ENCODE measurements around the gene PDLIM5.
"Not testable (repeated sequence)": the region's sequence is repeated elsewhere in the genome, so short reads cannot be mapped to it uniquely, and the experiment has no call there.

PDLIM5 gene

DNA sequence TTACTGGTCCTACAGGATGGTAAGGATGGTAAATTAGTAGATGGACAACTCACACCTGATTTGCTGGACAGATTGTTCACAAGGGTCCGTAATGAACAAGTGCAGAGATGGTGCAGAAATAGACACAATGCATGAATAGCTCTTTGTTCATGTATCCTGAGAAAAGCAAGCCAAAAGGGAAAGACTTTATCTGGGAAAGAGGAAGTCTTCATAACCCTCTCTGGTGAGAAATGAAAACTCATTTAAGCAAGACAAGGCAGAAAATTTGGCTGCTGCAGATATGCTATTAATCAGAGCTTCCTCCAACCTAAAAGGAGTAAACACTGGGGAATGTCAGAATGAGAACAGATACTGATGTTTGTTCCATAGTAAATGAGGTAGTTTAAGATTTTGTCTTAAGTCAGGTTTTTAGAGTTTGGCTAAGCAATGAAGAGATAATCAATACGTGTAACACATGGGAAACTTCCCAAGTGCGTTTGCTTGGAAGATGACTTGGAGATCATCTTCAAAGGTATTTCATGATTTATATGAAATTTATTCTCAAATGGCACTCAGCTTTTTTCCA lies 153.6 kb downstream of the PDLIM5 start:
- Mint-ChIP-seq H3K4me3 (no peak overlapping the region), H3K36me3 (ENCODE audit: low read depth) (no peaks in the 10 kb centered on the region)

DNA sequence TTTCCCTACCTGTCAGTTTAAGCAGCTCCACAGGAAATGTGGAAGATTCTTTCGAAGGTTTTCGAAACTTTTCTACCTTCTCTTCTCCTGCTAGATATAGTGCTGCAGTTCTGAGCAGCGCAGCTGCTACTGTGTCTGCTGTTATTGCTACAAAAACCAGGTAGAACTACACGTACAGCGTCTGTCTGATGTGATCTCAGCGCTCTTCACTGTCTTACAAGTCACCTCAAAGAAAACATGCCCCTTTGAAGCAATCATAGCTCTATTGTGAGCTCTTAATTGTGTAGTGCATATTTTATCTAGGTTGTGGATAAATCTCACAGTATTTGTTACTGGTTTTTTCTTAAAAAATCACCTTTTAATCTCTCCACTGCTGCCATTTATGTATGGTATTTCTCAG lies 158.4 kb downstream of the PDLIM5 start:
- DNase-seq, result no peak
- no peak overlapping the region for H3K4me3 Mint-ChIP-seq
- no peak overlapping the region for H3K27ac Mint-ChIP-seq
- H3K4me1 Mint-ChIP-seq (ENCODE audit: low read depth), result peaks cover 15% of the 10 kb centered on the region
- H3K9me3 Mint-ChIP-seq, result no peaks in the 10 kb centered on the region
- no peaks in the 10 kb centered on the region for H3K27me3 Mint-ChIP-seq
- H3K36me3 Mint-ChIP-seq (ENCODE audit: low read depth), result no peaks in the 10 kb centered on the region

More for the DNA sequence above, 153.6 kb downstream of the PDLIM5 start:
- Mint-ChIP-seq H3K27ac (no peak overlapping the region), H3K4me1 (ENCODE audit: low read depth) (peaks cover 8% of the 10 kb centered on the region), H3K27me3 (no peaks in the 10 kb centered on the region), H3K9me3 (no peaks in the 10 kb centered on the region)
- DNase-seq, result no peak

DNA sequence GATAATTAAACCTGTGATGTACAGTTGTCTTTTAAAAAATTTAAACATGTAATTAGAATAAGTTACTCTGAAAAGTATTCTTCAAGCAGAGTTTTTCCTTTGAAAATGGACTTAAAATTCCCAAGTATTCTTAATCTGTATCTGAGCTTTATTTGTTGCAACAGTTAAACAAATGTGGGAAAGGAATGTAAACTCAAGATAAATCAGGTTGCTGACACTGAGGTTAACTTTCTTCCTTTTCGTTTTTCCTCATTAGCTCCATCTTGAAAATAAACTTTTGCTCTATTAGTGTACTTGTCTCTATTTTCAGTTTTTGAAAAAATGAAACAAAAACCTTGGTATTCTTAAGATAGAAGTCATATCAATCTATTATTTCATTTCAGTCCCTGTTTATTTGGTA lies 161.5 kb downstream of the PDLIM5 start:
- H3K4me3 Mint-ChIP-seq, result no peak overlapping the region
- H3K27ac Mint-ChIP-seq, result no peak overlapping the region
- H3K36me3 Mint-ChIP-seq (ENCODE audit: low read depth), result peaks cover 9% of the 10 kb centered on the region
- H3K4me1 Mint-ChIP-seq (ENCODE audit: low read depth), result peaks cover 15% of the 10 kb centered on the region
- no peak for DNase-seq
- no peaks in the 10 kb centered on the region for H3K27me3 Mint-ChIP-seq
- no peaks in the 10 kb centered on the region for H3K9me3 Mint-ChIP-seq

DNA sequence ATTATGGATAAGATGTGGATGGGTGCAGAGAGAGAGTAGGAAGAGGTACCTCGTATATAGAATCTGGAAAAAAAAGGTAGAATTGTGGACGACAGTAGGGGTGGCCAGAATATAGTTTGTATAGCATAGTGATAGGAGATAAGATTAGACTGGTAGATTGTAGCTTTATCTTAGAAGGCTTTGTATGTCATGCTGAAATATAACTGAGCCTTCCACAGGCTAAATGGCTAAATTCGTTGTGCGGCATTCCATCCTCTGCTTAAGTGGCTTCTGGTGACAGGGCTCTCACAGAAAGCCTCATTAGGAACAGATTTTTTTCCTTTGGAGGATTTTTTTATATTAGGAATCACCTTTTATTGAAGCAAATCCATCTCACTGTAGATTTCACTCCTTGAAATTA lies 163.7 kb downstream of the PDLIM5 start:
- Mint-ChIP-seq H3K4me3 (no peak overlapping the region), H3K27ac (no peak overlapping the region), H3K9me3 (no peaks in the 10 kb centered on the region), H3K36me3 (ENCODE audit: low read depth) (peaks cover 12% of the 10 kb centered on the region), H3K4me1 (ENCODE audit: low read depth) (peaks cover 6% of the 10 kb centered on the region), H3K27me3 (no peaks in the 10 kb centered on the region)
- DNase-seq, result no peak

DNA sequence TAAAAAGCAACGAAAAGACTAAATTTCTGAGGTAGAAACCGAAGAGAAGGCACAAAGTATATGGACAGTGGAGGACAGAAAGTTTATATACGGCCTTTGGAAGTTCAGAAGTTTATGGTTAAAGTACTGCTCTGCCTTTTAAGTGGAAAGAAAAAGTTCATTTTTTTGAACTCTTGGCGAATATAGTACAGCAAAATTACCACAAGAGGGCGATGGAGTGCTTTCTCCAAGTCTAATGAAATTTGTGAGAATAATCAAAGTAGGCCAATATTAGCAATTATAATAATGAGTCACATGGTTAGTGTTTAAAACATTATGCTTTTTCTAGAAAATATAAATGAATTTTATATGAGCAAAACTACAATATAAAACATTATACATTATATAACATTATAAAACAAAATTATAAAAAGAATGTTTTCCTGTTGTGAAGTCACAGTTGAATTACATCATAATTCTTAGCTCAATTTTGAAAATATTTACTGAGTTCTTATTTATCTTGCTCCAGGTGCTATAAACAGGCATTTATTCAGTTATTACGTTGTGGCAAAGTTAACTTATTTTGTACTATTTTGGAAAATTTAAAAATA lies 169.8 kb downstream of the PDLIM5 start:
- H3K36me3 Mint-ChIP-seq (ENCODE audit: low read depth), result peaks cover 18% of the 10 kb centered on the region
- H3K27ac Mint-ChIP-seq, result no peak overlapping the region
- H3K27me3 Mint-ChIP-seq, result no peaks in the 10 kb centered on the region
- no peak overlapping the region for H3K4me3 Mint-ChIP-seq
- DNase-seq, result no peak
- H3K4me1 Mint-ChIP-seq (ENCODE audit: low read depth), result no peaks in the 10 kb centered on the region
- H3K9me3 Mint-ChIP-seq, result no peaks in the 10 kb centered on the region

DNA sequence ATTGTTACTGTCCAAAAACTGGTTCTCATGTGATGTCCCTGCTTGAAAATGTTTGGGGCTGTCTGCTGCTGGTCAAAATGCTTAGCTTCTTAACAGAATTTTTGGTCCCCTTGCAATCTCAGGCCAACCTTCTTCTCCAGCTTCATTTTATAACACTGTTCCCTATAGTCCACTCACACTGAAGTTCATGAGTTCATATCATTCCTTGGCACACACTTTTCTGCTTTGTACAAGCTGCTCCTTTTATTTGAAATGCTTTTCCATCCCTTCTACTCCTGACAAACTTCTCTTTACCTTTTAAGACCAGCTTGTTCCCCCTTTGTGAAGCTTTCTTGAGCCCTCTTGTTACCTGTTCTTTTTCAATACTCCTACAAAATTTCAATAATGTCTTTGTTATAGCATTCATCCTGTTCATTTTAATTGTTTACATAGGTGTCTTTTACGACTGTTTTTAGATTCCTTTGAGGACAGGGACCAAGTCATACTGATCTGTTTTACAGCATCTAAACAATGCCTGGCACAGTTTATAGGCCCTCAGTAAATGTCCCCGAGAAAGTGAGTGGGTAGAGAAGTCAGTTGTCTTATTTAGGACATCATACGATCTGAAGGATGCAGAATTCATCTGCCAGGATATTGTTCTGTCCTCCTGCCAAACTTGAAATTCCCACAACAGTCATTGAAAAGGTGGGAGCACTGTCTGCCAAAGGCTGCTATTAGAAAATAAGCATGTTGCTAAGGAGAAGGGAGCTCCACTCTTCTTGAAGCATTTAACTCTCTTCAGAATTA lies 171.6 kb downstream of the PDLIM5 start:
- Mint-ChIP-seq H3K27ac (no peak overlapping the region), H3K4me1 (ENCODE audit: low read depth) (no peaks in the 10 kb centered on the region), H3K9me3 (no peaks in the 10 kb centered on the region), H3K36me3 (ENCODE audit: low read depth) (peaks cover 9% of the 10 kb centered on the region), H3K27me3 (no peaks in the 10 kb centered on the region), H3K4me3 (no peak overlapping the region)
- no peak for DNase-seq

DNA sequence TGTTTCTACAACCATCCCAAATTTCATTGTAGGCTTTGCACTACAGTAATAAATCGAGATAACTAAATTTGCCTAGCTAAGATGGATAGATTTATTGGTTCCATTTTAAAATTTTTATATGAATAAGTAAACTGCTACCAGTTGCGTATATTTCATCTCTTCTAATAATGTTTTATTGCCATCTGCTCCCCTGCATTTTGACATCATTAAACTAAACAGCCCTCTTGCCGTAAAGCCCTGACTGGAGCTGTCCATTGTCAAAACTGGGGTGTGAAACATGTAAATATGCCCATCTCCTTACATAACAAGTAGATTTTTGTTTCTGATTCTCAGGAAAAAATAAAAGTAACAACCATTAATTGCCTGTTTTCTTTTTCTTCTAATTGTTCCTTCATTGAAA lies 175.2 kb downstream of the PDLIM5 start:
- H3K9me3 Mint-ChIP-seq, result no peaks in the 10 kb centered on the region
- no peak for DNase-seq

DNA sequence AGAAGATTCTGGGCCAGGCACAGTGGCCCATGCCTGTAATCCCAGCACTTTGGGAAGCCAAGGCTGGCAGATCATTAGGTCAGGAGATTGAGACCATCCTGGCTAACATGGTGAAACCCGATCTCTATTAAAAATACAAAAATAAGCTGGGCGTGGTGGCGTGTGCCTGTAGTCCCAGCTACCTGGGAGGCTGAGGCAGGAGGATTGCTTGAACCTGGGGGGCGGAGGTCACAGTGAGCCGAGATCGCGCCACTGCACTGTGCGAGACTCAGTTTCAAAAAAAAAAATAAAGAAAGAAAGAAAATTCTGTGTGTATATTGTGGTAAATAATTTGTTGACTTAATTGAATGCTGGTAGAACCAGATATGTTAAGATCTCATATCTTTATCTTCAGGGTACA lies 177.3 kb downstream of the PDLIM5 start:
- not testable (repeated sequence) for H3K4me1 Mint-ChIP-seq (ENCODE audit: low read depth); H3K4me3 Mint-ChIP-seq; H3K9me3 Mint-ChIP-seq; DNase-seq; H3K27me3 Mint-ChIP-seq; H3K27ac Mint-ChIP-seq; H3K36me3 Mint-ChIP-seq (ENCODE audit: low read depth)

More for the DNA sequence above, 175.2 kb downstream of the PDLIM5 start:
- no peak overlapping the region for H3K4me3 Mint-ChIP-seq
- no peaks in the 10 kb centered on the region for H3K4me1 Mint-ChIP-seq (ENCODE audit: low read depth)
- no peak overlapping the region for H3K27ac Mint-ChIP-seq
- H3K36me3 Mint-ChIP-seq (ENCODE audit: low read depth), result peaks cover 6% of the 10 kb centered on the region
- no peaks in the 10 kb centered on the region for H3K27me3 Mint-ChIP-seq

DNA sequence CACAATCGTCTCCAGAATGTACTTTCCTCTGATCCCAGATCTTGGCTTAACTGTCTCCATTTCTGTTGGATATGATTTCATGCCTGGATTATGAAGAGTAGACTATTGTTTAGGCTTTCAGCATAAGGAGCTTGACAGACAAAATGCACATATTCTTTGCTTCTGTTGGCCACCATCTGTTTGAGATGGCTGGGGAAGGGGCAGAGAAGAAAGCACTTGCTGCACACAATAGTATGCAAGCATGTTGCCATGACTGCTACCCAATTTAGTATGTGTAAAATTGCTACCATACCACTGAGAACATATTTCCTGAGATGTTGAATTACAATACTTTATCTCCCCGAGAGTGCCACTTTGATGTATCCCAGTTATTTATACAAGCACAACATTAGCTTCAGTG lies 178.1 kb downstream of the PDLIM5 start:
- Mint-ChIP-seq H3K4me3 (no peak overlapping the region), H3K4me1 (ENCODE audit: low read depth) (no peaks in the 10 kb centered on the region), H3K27me3 (no peaks in the 10 kb centered on the region), H3K36me3 (ENCODE audit: low read depth) (no peaks in the 10 kb centered on the region), H3K27ac (no peak overlapping the region), H3K9me3 (no peaks in the 10 kb centered on the region)
- no peak for DNase-seq

DNA sequence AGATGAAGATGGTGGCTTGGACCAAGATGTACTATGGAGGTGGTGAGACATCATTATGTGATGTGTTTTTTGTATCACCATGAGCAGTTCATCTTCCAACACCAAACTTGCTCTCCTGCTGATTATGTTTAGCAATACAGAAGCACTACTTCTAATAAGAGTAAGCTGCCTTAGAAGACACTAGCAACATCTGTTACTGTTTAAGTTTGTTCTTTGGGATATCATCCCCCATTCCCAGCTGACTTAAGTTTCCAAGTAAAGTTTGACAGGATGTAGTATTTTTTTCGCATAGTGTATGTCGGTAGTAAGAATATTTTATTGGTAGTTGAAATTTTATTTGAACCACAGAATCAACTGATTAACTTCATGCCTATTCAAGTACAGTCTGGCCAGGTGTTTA lies 182.5 kb downstream of the PDLIM5 start:
- Mint-ChIP-seq H3K4me1 (ENCODE audit: low read depth) (no peaks in the 10 kb centered on the region), H3K4me3 (no peak overlapping the region), H3K9me3 (no peaks in the 10 kb centered on the region), H3K36me3 (ENCODE audit: low read depth) (no peaks in the 10 kb centered on the region), H3K27ac (no peak overlapping the region), H3K27me3 (no peaks in the 10 kb centered on the region)
- DNase-seq, result no peak

DNA sequence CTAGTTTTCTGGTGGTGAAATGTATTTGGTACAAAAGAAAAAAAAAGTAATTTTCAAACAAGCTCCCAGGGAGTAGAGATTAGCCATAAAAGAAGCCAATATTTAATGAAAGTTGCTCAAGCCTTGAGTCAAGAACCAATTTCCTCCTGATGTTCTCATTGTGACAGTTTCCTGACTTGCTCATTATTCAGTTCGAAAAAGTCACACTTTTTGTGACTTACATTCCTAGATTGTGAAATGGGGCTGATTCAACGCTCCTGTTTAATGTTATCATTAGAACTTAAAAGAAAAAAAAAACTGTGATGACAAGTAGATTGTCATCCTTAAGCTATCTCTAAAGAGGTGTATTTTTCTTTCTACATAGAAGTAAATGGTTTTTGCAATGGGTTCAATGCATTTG lies 183.4 kb downstream of the PDLIM5 start:
- Mint-ChIP-seq H3K27ac (no peak overlapping the region), H3K4me3 (no peak overlapping the region), H3K27me3 (no peaks in the 10 kb centered on the region), H3K4me1 (ENCODE audit: low read depth) (no peaks in the 10 kb centered on the region), H3K9me3 (no peaks in the 10 kb centered on the region), H3K36me3 (ENCODE audit: low read depth) (peaks cover 1% of the 10 kb centered on the region)
- no peak for DNase-seq

DNA sequence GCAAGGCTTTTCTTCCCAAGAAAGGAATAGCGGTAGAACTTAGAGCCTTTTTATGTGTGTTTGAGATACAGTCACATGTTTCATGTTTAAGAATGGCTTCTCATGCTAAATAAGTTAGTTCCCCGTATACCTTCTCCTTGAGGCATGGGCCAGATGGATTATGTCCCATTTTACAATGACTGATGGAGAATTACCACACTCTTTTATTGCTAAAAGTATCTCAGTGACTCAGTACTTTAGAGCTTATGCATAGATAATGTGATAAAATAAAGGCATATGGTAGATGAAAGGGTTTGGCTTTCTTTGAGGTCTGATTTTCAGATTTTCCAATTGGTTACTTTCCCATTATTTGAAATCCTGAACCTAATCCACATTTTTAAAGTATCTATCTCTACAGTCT lies 184.3 kb downstream of the PDLIM5 start:
- no peaks in the 10 kb centered on the region for H3K27me3 Mint-ChIP-seq
- H3K9me3 Mint-ChIP-seq, result no peaks in the 10 kb centered on the region
- H3K4me3 Mint-ChIP-seq, result no peak overlapping the region
- H3K4me1 Mint-ChIP-seq (ENCODE audit: low read depth), result no peaks in the 10 kb centered on the region
- DNase-seq, result no peak
- peaks cover 4% of the 10 kb centered on the region for H3K36me3 Mint-ChIP-seq (ENCODE audit: low read depth)
- H3K27ac Mint-ChIP-seq, result no peak overlapping the region

DNA sequence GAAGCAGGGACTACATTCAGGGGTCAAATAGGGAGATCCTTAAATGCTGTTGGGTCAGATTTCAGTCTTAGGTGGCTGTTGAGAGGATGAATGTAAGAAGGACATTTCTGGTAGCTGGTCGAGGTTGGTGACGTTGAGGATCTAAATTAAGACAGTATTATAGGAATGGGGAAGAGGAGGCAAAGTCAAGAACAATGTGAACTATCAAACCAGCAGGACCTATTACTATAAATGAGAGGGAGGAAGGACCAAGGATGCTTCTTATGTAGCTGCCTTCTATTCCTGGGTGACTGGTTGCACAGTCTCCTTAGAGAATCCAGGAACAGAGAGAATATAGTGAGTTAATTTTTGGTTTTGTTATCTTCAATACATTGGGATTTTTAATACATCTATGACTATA lies 187.6 kb downstream of the PDLIM5 start:
- H3K4me1 Mint-ChIP-seq (ENCODE audit: low read depth), result no peaks in the 10 kb centered on the region
- no peak overlapping the region for H3K4me3 Mint-ChIP-seq
- no peaks in the 10 kb centered on the region for H3K9me3 Mint-ChIP-seq
- peaks cover 19% of the 10 kb centered on the region for H3K36me3 Mint-ChIP-seq (ENCODE audit: low read depth)
- H3K27me3 Mint-ChIP-seq, result no peaks in the 10 kb centered on the region
- no peak overlapping the region for H3K27ac Mint-ChIP-seq
- no peak for DNase-seq

DNA sequence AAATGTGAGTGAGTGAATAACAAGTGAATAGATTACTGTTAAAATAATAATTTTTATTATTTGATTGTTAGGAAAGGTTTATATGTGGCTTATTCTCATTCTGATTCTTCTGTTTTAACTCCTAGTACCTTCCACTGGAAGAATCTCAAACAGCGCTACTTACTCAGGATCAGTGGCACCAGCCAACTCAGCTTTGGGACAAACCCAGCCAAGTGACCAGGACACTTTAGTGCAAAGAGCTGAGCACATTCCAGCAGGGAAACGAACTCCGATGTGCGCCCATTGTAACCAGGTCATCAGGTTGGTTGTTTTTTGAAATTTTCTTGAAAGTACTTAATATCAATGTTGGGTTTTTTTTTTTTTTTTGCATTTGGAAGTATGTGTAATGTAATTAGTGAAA lies 188.4 kb downstream of the PDLIM5 start:
- Mint-ChIP-seq H3K36me3 (ENCODE audit: low read depth) (peaks cover 23% of the 10 kb centered on the region), H3K27ac (no peak overlapping the region), H3K4me3 (no peak overlapping the region), H3K4me1 (ENCODE audit: low read depth) (no peaks in the 10 kb centered on the region), H3K9me3 (no peaks in the 10 kb centered on the region), H3K27me3 (no peaks in the 10 kb centered on the region)
- no peak for DNase-seq
